ENCODE measurements around the gene SUMF1. TPM values are rescaled to one million over a fixed set of nuclear protein-coding genes. Genes with fewer than 3 reads are reported as not detected.

Gene SUMF1
- total RNA-seq, 1 experiment from 2014 or later: 26.6 TPM

GRCh38 chr3:4471907-4472306 is 4.8 kb upstream of the SUMF1 start (continued):
- no peak for TF ChIP-seq REST (IDR thresholded peaks at IDR 0.05; ENCODE audit: low read depth)

- H2AFZ ChIP-seq (ENCODE audit: low read depth, low read length, poor library complexity, severe bottlenecking): peak overlapping the region; percentile 70
- TF ChIP-seq POLR2AphosphoS5 (IDR thresholded peaks at IDR 0.05; ENCODE audit: low read depth, low read length): no peak
- TF ChIP-seq ZNF274 (IDR thresholded peaks at IDR 0.05; ENCODE audit: low read depth, low read length): no peak
- no peak for TF ChIP-seq ZBTB33 (IDR thresholded peaks at IDR 0.05; ENCODE audit: extremely low read depth, insufficient replicate concordance, low read length)
- TF ChIP-seq REST (IDR thresholded peaks at IDR 0.05; ENCODE audit: low read depth): no peak
- no peak for TF ChIP-seq TCF7L2 (IDR thresholded peaks at IDR 0.05; ENCODE audit: borderline replicate concordance, extremely low read depth, insufficient read depth, insufficient read length)
- no peak for TF ChIP-seq ATF3 (IDR thresholded peaks at IDR 0.05)
- TF ChIP-seq MAX (IDR thresholded peaks at IDR 0.05): no peak
- no peak for TF ChIP-seq CTCF (IDR thresholded peaks at IDR 0.05 in 2 of 3, conservative IDR thresholded peaks at IDR 0.05 in 1 of 3; ENCODE audit: borderline replicate concordance in 1 of 3, insufficient read depth in 1 of 3, low read depth in 2 of 3, low read length in 2 of 3)
- TF ChIP-seq RAD21 (IDR thresholded peaks at IDR 0.05; ENCODE audit: low read depth): no peak
- no peak for TF ChIP-seq SP1 (IDR thresholded peaks at IDR 0.05; ENCODE audit: low read depth)
- TF ChIP-seq CBX3 (IDR thresholded peaks at IDR 0.05; ENCODE audit: low read depth): no peak
- H3K4me2 ChIP-seq (ENCODE audit: low read length): peak overlapping the region; percentile 94
- no TSS peak for BruUV-seq (replicated peaks)
- no peaks in the 10 kb centered on the region for H3K27me3 ChIP-seq (ENCODE audit: insufficient read depth, low read length)
- ATAC-seq: no peak
- peaks cover 0 to 10% of the 10 kb centered on the region in 2 experiments; a peak in 2 of 4 replicates for H3K4me1 ChIP-seq (ENCODE audit: control insufficient read depth in 1 of 2, insufficient read depth in 2 of 2, low read length in 2 of 2)
- peak overlapping the region; percentile 64 for H3K27ac ChIP-seq (ENCODE audit: low read depth, low read length)
- no peaks in the 10 kb centered on the region for H3K36me3 ChIP-seq (ENCODE audit: control insufficient read depth in 1 of 2, insufficient read depth in 2 of 2, low read length in 2 of 2)
- peak overlapping the region; percentile 87 to 89 for H3K4me3 ChIP-seq (replicated peaks in 1 of 2; ENCODE audit: low read depth in 1 of 2, low read length in 2 of 2)
- no peaks in the 10 kb centered on the region; the same call in 1 of the 2 replicates for H3K79me2 ChIP-seq (ENCODE audit: insufficient read depth, low read length)
- POLR2A ChIA-PET: interaction anchor here (0.9 to 3.3 kb wide), 3 partner anchors 9 to 26 kb away, joined by 3 to 13 read pairs (median 4); partner anchors contain the start of gene ITPR1
- no peaks in the 10 kb centered on the region for H3K9me2 ChIP-seq (ENCODE audit: insufficient read depth)
- H4K20me1 ChIP-seq (ENCODE audit: insufficient read depth): no peaks in the 10 kb centered on the region
- CTCF ChIA-PET: no interaction called here
- intact Hi-C loops (cut with micrococcal nuclease): loop anchor here (2.0 kb wide), 1 partner anchor 25 kb away; the partner anchor contains the start of gene ITPR1
- no peak for DNase-seq (ENCODE audit: low read depth, low spot score)
- no peaks in the 10 kb centered on the region for H3K9me3 ChIP-seq (ENCODE audit: control insufficient read depth in 1 of 2, insufficient read depth in 1 of 2, low read depth in 1 of 2, low read length in 2 of 2)
- RAD21 ChIA-PET (ENCODE audit: low non-redundant PET in 1 of 2, low total read pairs in 2 of 2, uncharacterized antibody in 2 of 2, unreplicated experiment in 2 of 2): interaction anchor here in 1 of 2 experiments (1.6 kb wide), 1 partner anchor 25 kb away, joined by 3 read pairs; the partner anchor contains the start of gene ITPR1
- peak overlapping the region; percentile 87 for H3K9ac ChIP-seq (ENCODE audit: low read length)
Observed at GRCh38 chr3:4467522-4467867, 426 bp upstream of the SUMF1 start.
